IMR-90 (cell line): ENCODE data around the gene GALNT9. TPM values are rescaled to one million over a fixed set of nuclear protein-coding genes. Genes with fewer than 3 reads are reported as not detected.

Source experiments
- ATAC-seq: fragments of 200-7000 bp; cut with Tn5 transposase; 2 replicates; pipeline ENCODE4 v1.9.1; 2020; ENCODE audit warnings: low read depth, mild to moderate bottlenecking, moderate library complexity
- BruUV-seq: library from RNA; stranded (reverse); fragments of 400-500 nt; replicated peaks from 2 replicates; lab custom pipeline; 2021; lab: Mats Ljungman, UMichigan
- CTCF ChIA-PET: fragments of 300-600 bp; formaldehyde crosslinking; extraction: SDS; loops from one replicate; lab custom pipeline; 2021; ENCODE audit warnings: antibody characterized with exemption; lab: Yijun Ruan, JAX
- POLR2A ChIA-PET: fragments of 300-600 bp; sonication (Branson Sonifier 250); formaldehyde crosslinking; loops from one replicate; lab custom pipeline; 2022; ENCODE audit warnings: antibody characterized with exemption; ENCODE audit not compliant: unreplicated experiment; lab: Charles Lee
- DNase-seq: peaks from one replicate; pipeline ENCODE4 v3.0.0; 2013
- H2AFZ ChIP-seq: replicated peaks from 2 replicates; pipeline ENCODE3; 2013; ENCODE audit warnings: low read length, mild to moderate bottlenecking; ENCODE audit not compliant: poor library complexity
- H2AK5ac ChIP-seq: 2 replicates; pipeline ENCODE4 v1.6.1; 2013; ENCODE audit warnings: low read depth, low read length, inconsistent platforms
- H2AK9ac ChIP-seq: replicated peaks from 2 replicates; pipeline ENCODE3; 2013; ENCODE audit warnings: mild to moderate bottlenecking, low read depth, low read length, moderate library complexity; ENCODE audit not compliant: poor library complexity
- H2BK120ac ChIP-seq: 2 replicates; pipeline ENCODE4 v1.6.1; 2013; ENCODE audit warnings: low read depth, low read length, inconsistent platforms
- H2BK15ac ChIP-seq: 3 replicates; pipeline ENCODE4 v1.6.1; 2013; ENCODE audit warnings: low read depth, low read length, inconsistent platforms
- H2BK20ac ChIP-seq: 2 replicates; pipeline ENCODE4 v1.6.1; 2013; ENCODE audit warnings: low read depth, mild to moderate bottlenecking, inconsistent platforms, low read length, moderate library complexity
- H2BK5ac ChIP-seq: 2 replicates; pipeline ENCODE4 v1.6.1; 2013; ENCODE audit warnings: mild to moderate bottlenecking, low read depth, low read length, inconsistent platforms; ENCODE audit not compliant: poor library complexity, severe bottlenecking
- H3K14ac ChIP-seq: replicated peaks from 2 replicates; pipeline ENCODE4 v1.6.1; 2013; ENCODE audit warnings: low read depth, low read length, inconsistent platforms
- H3K18ac ChIP-seq: 2 replicates; pipeline ENCODE4 v1.6.1; 2013; ENCODE audit warnings: low read depth, low read length, control low read depth
- H3K23ac ChIP-seq: 2 replicates; pipeline ENCODE4 v1.6.1; 2013; ENCODE audit warnings: low read depth, low read length, inconsistent platforms
- H3K27ac ChIP-seq: 2 replicates; pipeline ENCODE4 v1.5.1; 2013; ENCODE audit warnings: mild to moderate bottlenecking, control low read depth, low read length; ENCODE audit not compliant: insufficient read depth
- H3K27me3 ChIP-seq: 2 replicates; pipeline ENCODE4 v1.6.1; 2013; ENCODE audit warnings: low read length; ENCODE audit not compliant: control insufficient read depth, insufficient read depth
- H3K36me3 ChIP-seq: 2 replicates; pipeline ENCODE4 v1.6.1; 2013; ENCODE audit warnings: low read length, mixed read lengths; ENCODE audit not compliant: control insufficient read depth, insufficient read depth
- H3K4ac ChIP-seq: 2 replicates; pipeline ENCODE4 v1.6.1; 2013; ENCODE audit warnings: low read depth, low read length, inconsistent platforms
- H3K4me1 ChIP-seq: 2 replicates; pipeline ENCODE4 v1.6.1; 2013; ENCODE audit warnings: low read length, mixed read lengths; ENCODE audit not compliant: control insufficient read depth, insufficient read depth
- H3K4me2 ChIP-seq: 2 replicates; pipeline ENCODE4 v1.6.1; 2013; ENCODE audit warnings: low read depth, mild to moderate bottlenecking, control low read depth, low read length, moderate library complexity
- H3K4me3 ChIP-seq: 2 replicates; pipeline ENCODE4 v1.5.1; 2013; ENCODE audit warnings: low read depth, mild to moderate bottlenecking, control low read depth, low read length, moderate library complexity; ENCODE audit not compliant: insufficient read depth
- H3K56ac ChIP-seq: 2 replicates; pipeline ENCODE4 v1.6.1; 2013; ENCODE audit warnings: low read length, inconsistent platforms; ENCODE audit not compliant: insufficient read depth; ENCODE audit errors: extremely low read depth
- H3K79me1 ChIP-seq, 2 experiments: 2 replicates each; pipeline ENCODE4 v1.6.1; 2013; ENCODE audit warnings: low read length in 2 of 2, inconsistent platforms in 1 of 2, low read depth in 1 of 2
- H3K9ac ChIP-seq: 2 replicates; pipeline ENCODE4 v1.6.1; 2013; ENCODE audit warnings: low read depth, low read length, control low read depth
- H3K9me1 ChIP-seq: 2 replicates; pipeline ENCODE4 v1.6.1; 2013; ENCODE audit warnings: low read length, inconsistent platforms; ENCODE audit not compliant: insufficient read depth
- H3K9me3 ChIP-seq: 2 replicates; pipeline ENCODE4 v1.6.1; 2013; ENCODE audit warnings: low read length; ENCODE audit not compliant: control insufficient read depth, insufficient read depth
- H4K20me1 ChIP-seq: 2 replicates; pipeline ENCODE4 v1.6.1; 2013; ENCODE audit warnings: low read length, inconsistent platforms; ENCODE audit not compliant: insufficient read depth
- H4K5ac ChIP-seq: 2 replicates; pipeline ENCODE4 v1.6.1; 2013; ENCODE audit warnings: mild to moderate bottlenecking, low read depth, low read length, control low read depth
- H4K8ac ChIP-seq, 2 experiments: 2 replicates each; pipeline ENCODE4 v1.6.1; 2013; ENCODE audit warnings: low read depth in 2 of 2, low read length in 2 of 2, control low read depth in 1 of 2, inconsistent platforms in 1 of 2
- H4K91ac ChIP-seq: 2 replicates; pipeline ENCODE4 v1.6.1; 2013; ENCODE audit warnings: low read depth, low read length, inconsistent platforms; ENCODE audit not compliant: insufficient read depth
- BHLHE40 ChIP-seq: fragments of 150-350 bp; IDR thresholded peaks from 2 replicates; pipeline ENCODE4 v1.6.1; 2016; ENCODE audit warnings: mild to moderate bottlenecking, low read depth, low read length
- CHD1 ChIP-seq: IDR thresholded peaks from 2 replicates; pipeline ENCODE4 v1.6.1; 2012; ENCODE audit warnings: low read depth, low read length, improper control_type of control experiment
- FOS ChIP-seq: fragments of 150-350 bp; IDR thresholded peaks from 2 replicates; pipeline ENCODE4 v1.6.1; 2016; ENCODE audit warnings: low read depth, low read length
- MAFK ChIP-seq: IDR thresholded peaks from 2 replicates; pipeline ENCODE4 v1.6.1; 2012; ENCODE audit warnings: low read depth, low read length, improper control_type of control experiment
- MXI1 ChIP-seq: IDR thresholded peaks from 2 replicates; pipeline ENCODE4 v1.6.1; 2012; ENCODE audit warnings: low read depth, mild to moderate bottlenecking, low read length, moderate library complexity, borderline replicate concordance
- POLR2A ChIP-seq: IDR thresholded peaks from 2 replicates; pipeline ENCODE4 v1.6.1; 2012; ENCODE audit warnings: mild to moderate bottlenecking, low read depth, low read length
- RCOR1 ChIP-seq: IDR thresholded peaks from 2 replicates; pipeline ENCODE4 v1.6.1; 2012; ENCODE audit warnings: mild to moderate bottlenecking, low read length, improper control_type of control experiment; ENCODE audit not compliant: insufficient replicate concordance
- RFX5 ChIP-seq: IDR thresholded peaks from 2 replicates; pipeline ENCODE4 v1.8.0; 2012; ENCODE audit warnings: low read depth, mild to moderate bottlenecking, low read length, moderate library complexity
- WGBS, 2 experiments: methylation state at CpG; one replicate each; pipeline versions ENCODE4 v1.1.5 to v1.1.7; 2013; ENCODE audit warnings: missing lambda C conversion rate in 2 of 2; ENCODE audit not compliant: insufficient read length in 1 of 2; ENCODE audit errors: extremely low coverage in 2 of 2; 5-methylcytosine and 5-hydroxymethylcytosine counted together
- dilution Hi-C: fragments of 300-500 bp; cut with HindIII; formaldehyde crosslinking; loops from one replicate; pipeline ENCODE4 v1.14.3; 2018; ENCODE audit warnings: low sequenced_read_pairs; ENCODE audit not compliant: unreplicated experiment
- in situ Hi-C: fragments of 300-500 bp; cut with MboI; formaldehyde crosslinking; loops from 3 replicates; pipeline ENCODE4 v1.14.3; 2019; ENCODE audit warnings: low sequenced_read_pairs, inconsistent platforms, mixed read lengths
- intact Hi-C: fragments of 100-400 bp; cut with micrococcal nuclease; formaldehyde crosslinking; loops from 2 replicates; pipeline ENCODE4 v1.10.0; 2022
- polyA plus RNA-seq, 3 experiments: library from polyadenylated mRNA; depleted of rRNA; stranded (reverse); fragments of >200 nt; gene quantifications; 2 replicates each; pipeline ENCODE4 v1.2.3, GENCODE V29; 2012; ENCODE audit warnings: low replicate concordance in 1 of 3
- total RNA-seq: library from RNA; depleted of rRNA; stranded (reverse); fragments of >200 nt; gene quantifications from 2 replicates; pipeline ENCODE4 v1.2.3, GENCODE V29; 2012
- TF ChIP-seq, protein P1 (sequence below): conservative IDR thresholded peaks from 2 replicates; pipeline ENCODE4 v1.5.1; 2012; ENCODE audit warnings: mild to moderate bottlenecking, low read depth, low read length, improper control_type of control experiment
- TF ChIP-seq, protein P2 (sequence below): fragments of 150-350 bp; IDR thresholded peaks from 2 replicates; pipeline ENCODE4 v1.6.1; 2017; ENCODE audit warnings: mild to moderate bottlenecking, antibody characterized with exemption, low read length, low read depth
- TF ChIP-seq, protein P3 (sequence below): fragments of 150-350 bp; IDR thresholded peaks from 2 replicates; pipeline ENCODE4 v1.6.1; 2016; ENCODE audit warnings: low read depth, mild to moderate bottlenecking, low read length, moderate library complexity, borderline replicate concordance

The GALNT9 gene
- total and polyA plus RNA-seq, 2 of the 4 experiments (the other 2 are of a cell fraction), result under 0.01 to 0.12 TPM

DNA sequence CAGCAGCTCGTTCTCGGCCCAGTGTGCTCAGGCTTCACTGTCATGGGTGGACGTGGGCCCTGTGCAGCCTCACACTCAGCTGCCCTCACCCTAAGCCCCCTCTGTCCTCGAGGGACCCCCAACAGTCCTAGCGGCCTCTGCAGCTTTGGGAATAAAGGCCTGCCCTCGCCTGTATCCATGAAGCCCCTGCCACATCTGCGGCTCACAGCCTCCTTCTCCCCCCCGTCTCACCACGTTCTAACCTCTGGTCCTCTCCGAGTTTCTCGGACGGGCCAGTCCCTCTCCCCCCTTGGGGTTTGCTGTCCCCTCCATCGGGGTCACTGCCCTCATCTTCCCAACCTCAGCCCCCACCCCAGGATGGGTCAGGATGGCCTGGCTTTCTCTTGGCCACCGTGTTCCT lies 30.2 kb upstream of the GALNT9 start:
- CTCF ChIA-PET, result no interaction called here
- H3K36me3 ChIP-seq, result no peaks in the 10 kb centered on the region
- in situ Hi-C loops, result no loop called here
- no peak overlapping the region for H2BK20ac ChIP-seq
- no peak overlapping the region for H3K4me3 ChIP-seq
- H4K20me1 ChIP-seq, result no peaks in the 10 kb centered on the region
- H2AFZ ChIP-seq, result no peak overlapping the region
- H3K4ac ChIP-seq, result no peak overlapping the region
- peaks cover 47% of the 10 kb centered on the region for H3K9me3 ChIP-seq
- ATAC-seq, result no peak
- BruUV-seq, result no TSS peak
- H4K91ac ChIP-seq, result no peak overlapping the region
- no peak overlapping the region for H3K18ac ChIP-seq
- H2AK5ac ChIP-seq, result no peak overlapping the region
- no peak overlapping the region for H2AK9ac ChIP-seq
- intact Hi-C loops, result no loop called here
- H2BK120ac ChIP-seq, result no peak overlapping the region
- H4K5ac ChIP-seq, result no peak overlapping the region
- DNase-seq, result no peak
- no peak overlapping the region for H3K9ac ChIP-seq
- H2BK5ac ChIP-seq, result no peak overlapping the region
- H3K23ac ChIP-seq, result no peak overlapping the region
- H4K8ac ChIP-seq, result no peak overlapping the region
- no peak overlapping the region for H2BK15ac ChIP-seq
- H3K9me1 ChIP-seq, result no peaks in the 10 kb centered on the region
- dilution Hi-C loops, result no loop called here
- no peaks in the 10 kb centered on the region for H3K4me1 ChIP-seq
- no peaks in the 10 kb centered on the region for H3K79me1 ChIP-seq
- no peak overlapping the region for H3K4me2 ChIP-seq
- POLR2A ChIA-PET, result no interaction called here
- 92% methylated on average over 9 of the region's 14 CpGs; no CpG with 5 or more reads in 1 of the 2 experiments for WGBS, 2 experiments
- H3K14ac ChIP-seq, result no peak overlapping the region
- H3K56ac ChIP-seq, result no peak overlapping the region
- TF ChIP-seq, protein P1, sequence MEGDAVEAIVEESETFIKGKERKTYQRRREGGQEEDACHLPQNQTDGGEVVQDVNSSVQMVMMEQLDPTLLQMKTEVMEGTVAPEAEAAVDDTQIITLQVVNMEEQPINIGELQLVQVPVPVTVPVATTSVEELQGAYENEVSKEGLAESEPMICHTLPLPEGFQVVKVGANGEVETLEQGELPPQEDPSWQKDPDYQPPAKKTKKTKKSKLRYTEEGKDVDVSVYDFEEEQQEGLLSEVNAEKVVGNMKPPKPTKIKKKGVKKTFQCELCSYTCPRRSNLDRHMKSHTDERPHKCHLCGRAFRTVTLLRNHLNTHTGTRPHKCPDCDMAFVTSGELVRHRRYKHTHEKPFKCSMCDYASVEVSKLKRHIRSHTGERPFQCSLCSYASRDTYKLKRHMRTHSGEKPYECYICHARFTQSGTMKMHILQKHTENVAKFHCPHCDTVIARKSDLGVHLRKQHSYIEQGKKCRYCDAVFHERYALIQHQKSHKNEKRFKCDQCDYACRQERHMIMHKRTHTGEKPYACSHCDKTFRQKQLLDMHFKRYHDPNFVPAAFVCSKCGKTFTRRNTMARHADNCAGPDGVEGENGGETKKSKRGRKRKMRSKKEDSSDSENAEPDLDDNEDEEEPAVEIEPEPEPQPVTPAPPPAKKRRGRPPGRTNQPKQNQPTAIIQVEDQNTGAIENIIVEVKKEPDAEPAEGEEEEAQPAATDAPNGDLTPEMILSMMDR, result no peak
- no peak for TF ChIP-seq FOS
- no peak for TF ChIP-seq BHLHE40
- TF ChIP-seq, protein P2, sequence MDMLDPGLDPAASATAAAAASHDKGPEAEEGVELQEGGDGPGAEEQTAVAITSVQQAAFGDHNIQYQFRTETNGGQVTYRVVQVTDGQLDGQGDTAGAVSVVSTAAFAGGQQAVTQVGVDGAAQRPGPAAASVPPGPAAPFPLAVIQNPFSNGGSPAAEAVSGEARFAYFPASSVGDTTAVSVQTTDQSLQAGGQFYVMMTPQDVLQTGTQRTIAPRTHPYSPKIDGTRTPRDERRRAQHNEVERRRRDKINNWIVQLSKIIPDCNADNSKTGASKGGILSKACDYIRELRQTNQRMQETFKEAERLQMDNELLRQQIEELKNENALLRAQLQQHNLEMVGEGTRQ, result no peak
- TF ChIP-seq RFX5, result no peak
- no peak for TF ChIP-seq CHD1
- TF ChIP-seq RCOR1, result no peak
- TF ChIP-seq MXI1, result no peak
- TF ChIP-seq, protein P3, sequence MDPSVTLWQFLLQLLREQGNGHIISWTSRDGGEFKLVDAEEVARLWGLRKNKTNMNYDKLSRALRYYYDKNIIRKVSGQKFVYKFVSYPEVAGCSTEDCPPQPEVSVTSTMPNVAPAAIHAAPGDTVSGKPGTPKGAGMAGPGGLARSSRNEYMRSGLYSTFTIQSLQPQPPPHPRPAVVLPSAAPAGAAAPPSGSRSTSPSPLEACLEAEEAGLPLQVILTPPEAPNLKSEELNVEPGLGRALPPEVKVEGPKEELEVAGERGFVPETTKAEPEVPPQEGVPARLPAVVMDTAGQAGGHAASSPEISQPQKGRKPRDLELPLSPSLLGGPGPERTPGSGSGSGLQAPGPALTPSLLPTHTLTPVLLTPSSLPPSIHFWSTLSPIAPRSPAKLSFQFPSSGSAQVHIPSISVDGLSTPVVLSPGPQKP, result no peak
- no peak for TF ChIP-seq MAFK
- no peak for TF ChIP-seq POLR2A
- H3K27ac ChIP-seq, result no peak overlapping the region
- no peaks in the 10 kb centered on the region for H3K27me3 ChIP-seq
